ENCODE data around the gene AGPAT1.
"Not testable (repeated sequence)": the region's sequence is repeated elsewhere in the genome, so short reads cannot be mapped to it uniquely, and the experiment has no call there.

Gene AGPAT1

GRCh38 chr6:32198345-32198696 lies 22.4 kb upstream of the AGPAT1 start:
- DNase-seq = no peak

- DNase-seq = no peak
Observed at GRCh38 chr6:32196682-32197616, 21.1 kb upstream of the AGPAT1 start.

GRCh38 chr6:32195902-32196681 lies 20.2 kb upstream of the AGPAT1 start:
- no peak for DNase-seq

- DNase-seq = peak; percentile 95
Observed at GRCh38 chr6:32195652-32195901, 19.7 kb upstream of the AGPAT1 start.

- DNase-seq = no peak
Observed at GRCh38 chr6:32194825-32195651, 19.2 kb upstream of the AGPAT1 start.

DNA sequence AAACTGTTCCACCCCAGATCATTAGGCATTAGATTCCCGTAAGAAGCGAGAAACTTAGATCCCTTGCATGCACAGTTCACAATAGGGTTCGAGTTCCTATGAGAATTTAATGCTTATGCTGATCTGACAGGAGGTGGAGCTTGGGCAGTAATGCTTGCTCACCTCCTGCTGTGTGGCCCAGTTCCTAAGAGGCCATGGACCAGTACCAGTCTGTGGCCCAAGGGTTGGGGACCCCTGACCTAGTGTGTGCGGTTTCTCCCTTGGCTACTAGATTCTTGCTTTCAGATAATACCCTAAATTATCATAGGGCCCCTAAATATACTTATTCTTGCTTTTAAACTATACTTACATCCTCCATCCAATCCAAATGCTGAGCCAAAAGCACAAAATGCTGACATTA lies 18.5 kb upstream of the AGPAT1 start:
- DNase-seq = no peak

DNA sequence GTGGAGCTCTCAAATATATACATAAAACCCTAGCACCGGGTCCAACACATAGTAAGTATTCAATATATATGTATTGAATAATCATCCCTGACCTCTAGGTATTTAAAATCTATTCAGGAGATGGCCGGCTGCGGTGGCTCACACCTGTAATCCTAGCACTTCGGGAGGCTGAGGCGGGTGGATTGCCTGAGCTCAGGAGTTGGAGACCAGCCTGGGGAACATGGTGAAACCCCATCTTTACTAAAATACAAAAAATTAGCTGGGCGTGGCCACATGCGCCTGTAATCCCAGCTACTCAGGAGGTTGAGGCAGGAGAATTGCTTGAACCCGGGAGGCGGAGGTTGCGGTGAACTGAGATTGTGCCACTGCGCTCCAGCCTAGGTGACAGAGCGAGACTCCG lies 17.2 kb upstream of the AGPAT1 start:
- DNase-seq = not testable (repeated sequence)

DNA sequence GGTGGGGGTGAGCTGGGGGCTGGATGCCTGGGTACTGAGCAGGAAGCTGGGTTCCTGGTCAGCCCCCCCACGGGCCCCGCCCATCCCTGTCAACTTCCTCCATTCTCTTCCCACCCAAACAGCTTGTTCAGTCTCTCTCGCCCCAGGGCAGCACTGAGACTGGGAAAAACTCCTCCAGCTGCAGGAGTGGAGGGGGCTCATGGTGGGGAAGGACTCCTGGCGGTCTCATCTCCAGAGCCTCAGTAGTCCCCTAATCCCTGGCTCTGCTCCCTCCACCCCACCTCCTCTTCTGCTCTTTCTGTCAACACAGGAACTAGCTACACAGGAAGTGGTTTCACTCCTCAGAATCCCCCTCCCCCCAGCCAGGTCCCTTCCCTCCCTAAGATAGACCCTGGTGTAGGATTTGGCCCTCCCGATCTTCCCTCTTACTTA lies 16.7 kb upstream of the AGPAT1 start, which contains the start of gene GPSM3:
TSS of gene GPSM3 (minus strand) at position 36 of the 432 bp plus-strand sequence. CDS start 130 bp downstream, outside the sequence.
- no peak for DNase-seq

DNA sequence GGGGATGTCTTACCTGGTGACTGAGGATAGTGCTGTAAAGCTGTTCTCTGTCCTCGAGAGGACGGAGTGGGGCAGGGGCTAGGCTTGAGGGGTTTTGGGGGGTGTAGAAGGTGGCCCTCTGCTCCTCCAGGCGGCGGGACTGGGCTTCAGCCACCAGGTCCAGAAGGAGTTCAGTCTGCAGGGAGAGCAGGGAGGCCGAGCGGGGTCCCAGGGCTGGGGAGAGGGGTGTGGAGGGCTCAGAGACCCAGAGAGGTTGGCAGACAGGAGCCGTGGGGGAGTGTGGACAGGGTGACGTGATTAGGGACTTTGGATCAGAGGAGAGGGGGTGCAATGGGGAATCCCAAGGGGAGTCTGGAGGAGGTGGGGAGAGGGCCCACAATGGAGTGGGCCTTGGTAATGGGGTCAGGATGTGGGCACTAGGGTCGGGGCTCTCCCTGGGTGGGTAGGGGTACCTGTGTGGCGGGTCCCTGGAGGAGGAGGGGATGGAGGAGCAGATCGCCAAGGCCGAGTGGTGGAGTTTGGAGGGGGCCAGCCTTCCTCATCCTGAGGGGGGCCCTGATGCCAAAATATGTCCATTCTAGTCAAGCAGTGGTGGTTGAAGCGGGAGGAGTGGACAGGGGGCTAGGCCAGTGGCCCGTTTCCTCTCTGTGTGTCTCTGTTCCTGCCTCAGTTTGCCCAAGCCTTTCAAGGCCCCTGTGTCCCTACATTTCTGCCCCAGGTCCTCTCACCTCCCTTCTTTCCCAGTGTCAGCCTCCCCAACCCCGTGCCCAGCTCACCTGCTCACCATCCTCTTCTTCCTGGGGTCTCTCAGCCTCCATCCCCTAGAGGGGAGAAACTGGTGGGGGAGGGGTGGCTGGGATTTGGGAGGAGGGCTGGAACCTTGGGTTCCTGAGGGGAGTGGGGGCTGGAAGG lies 16.1 kb upstream of the AGPAT1 start:
- no peak for DNase-seq

DNA sequence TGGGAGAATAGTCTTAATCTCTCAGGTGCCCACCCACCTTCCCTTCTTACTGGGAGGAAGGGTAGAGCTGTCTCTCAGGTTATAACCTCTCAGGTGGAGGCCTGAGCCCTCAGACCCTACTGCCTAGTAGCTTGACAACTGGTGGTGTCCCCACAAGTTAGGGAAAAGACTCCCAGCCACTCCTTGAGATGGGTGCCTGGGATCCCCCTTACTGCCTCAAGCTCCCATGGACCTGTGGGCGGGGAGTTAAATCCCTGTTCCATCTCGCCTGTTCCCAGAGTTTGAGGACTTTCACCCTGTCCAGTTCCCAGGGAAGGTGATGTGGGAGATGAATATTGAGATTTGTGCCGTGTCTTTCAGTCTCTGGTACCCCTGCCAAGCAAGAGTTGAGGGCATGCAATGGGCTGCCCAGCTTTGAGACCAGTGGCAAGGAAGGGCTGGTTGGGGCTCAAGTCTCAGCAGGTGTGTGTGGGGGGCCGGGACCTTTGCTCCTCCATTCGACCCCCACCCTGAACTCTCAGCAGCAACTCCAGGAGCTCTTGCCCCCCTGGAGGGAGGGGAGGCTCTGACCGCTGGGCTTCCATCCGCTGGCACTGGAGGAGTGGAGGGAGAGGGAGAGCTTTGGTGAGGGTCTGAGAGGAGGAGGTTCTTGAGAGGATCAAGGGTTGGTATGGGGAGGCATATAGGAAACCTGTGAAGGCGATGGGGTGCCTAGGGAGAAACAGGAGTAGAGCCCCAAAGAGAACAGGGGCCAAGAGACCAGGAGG lies 15.2 kb upstream of the AGPAT1 start:
- no peak for DNase-seq

- peak; percentile 74 for DNase-seq
Observed at GRCh38 chr6:32190054-32190851, 14.4 kb upstream of the AGPAT1 start, which contains the start of gene PBX2. TSS of gene PBX2 (minus strand) at chr6:32190202. CDS start at chr6:32189915, 287 bp downstream.

GRCh38 chr6:32189742-32190053 lies 13.8 kb upstream of the AGPAT1 start:
- no peak for DNase-seq

- DNase-seq = no peak
Observed at GRCh38 chr6:32189069-32189741, 13.3 kb upstream of the AGPAT1 start.

GRCh38 chr6:32188381-32189068 lies 12.6 kb upstream of the AGPAT1 start:
- DNase-seq = no peak

- DNase-seq = not testable (repeated sequence)
Observed at GRCh38 chr6:32187725-32188380, 12.0 kb upstream of the AGPAT1 start.

- no peak for DNase-seq
Observed at GRCh38 chr6:32187009-32187709, 11.3 kb upstream of the AGPAT1 start.

DNA sequence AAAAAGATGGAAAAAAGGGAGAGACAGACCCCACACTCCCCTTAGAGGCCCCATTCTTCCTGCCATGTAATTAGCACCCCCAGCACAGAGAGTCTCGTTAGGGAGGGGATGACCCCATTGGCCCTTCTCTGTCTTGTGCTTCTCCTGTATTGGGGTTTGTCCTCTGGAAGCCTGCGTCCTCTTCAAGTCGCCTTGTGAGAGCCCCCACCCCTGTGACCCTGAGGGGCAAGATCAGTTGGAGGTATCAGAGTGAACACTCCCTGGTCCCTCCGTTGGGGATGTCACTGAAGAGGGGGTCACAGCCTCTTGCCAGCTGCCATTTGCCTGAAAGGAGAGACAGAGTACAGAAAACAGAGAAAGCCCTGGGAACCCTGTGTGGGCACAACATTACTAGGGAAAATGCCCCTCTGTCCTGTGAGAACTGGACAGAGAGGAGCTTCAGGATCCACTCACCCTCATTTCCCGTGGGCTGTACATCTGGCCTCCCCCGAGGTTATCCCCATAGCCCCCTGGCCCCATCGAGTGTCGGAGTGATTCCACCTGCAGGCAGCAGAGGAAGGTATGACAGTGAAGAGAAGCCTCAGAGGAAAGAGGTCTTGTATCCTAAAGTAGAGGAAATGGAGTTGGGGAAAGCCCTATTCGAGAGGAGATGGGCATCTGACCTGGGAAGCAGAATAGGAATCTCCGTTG lies 10.4 kb upstream of the AGPAT1 start:
- DNase-seq = not testable (repeated sequence)
